Transverse colon (tissue), 4 donors: ENCODE measurements around the gene DLX2. TPM values are rescaled to one million over a fixed set of nuclear protein-coding genes. Genes with fewer than 3 reads are reported as not detected.

Experiments used
- DNase-seq: peaks from one replicate; pipeline ENCODE4 v3.0.0-alpha.2; 2019
- H3K27ac ChIP-seq, 4 donors: fragments of 200-600 bp; sonication (generic); 2 replicates each; pipeline ENCODE4 v1.5.1; 2016 to 2018; ENCODE audit warnings: inconsistent platforms in 4 of 4
- H3K27me3 ChIP-seq: fragments of 200-600 bp; sonication (generic); 2 replicates; pipeline ENCODE4 v1.5.1; 2017; ENCODE audit warnings: inconsistent platforms
- H3K36me3 ChIP-seq, 4 donors: fragments of 200-600 bp; sonication (generic); 2 replicates each; pipeline ENCODE4 v1.5.1; 2017 to 2019; ENCODE audit warnings: inconsistent platforms in 4 of 4
- H3K4me1 ChIP-seq, 4 donors: fragments of 200-600 bp; sonication (generic); 2 replicates each; pipeline ENCODE4 v1.5.1; 2017 to 2020; ENCODE audit warnings: inconsistent platforms in 4 of 4
- H3K4me3 ChIP-seq, 4 donors: fragments of 200-600 bp; sonication (generic); 1 replicate in 1 of 4; 2 replicates in 3 of 4; pipeline versions ENCODE4 v1.5.1 to v1.6.1; 2017 to 2019; ENCODE audit warnings: inconsistent platforms in 4 of 4
- H3K9me3 ChIP-seq, 2 donors: fragments of 200-600 bp; sonication (generic); 2 replicates each; pipeline ENCODE4 v1.5.1; 2017 to 2019; ENCODE audit warnings: inconsistent platforms in 2 of 2
- EP300 ChIP-seq: sonication (generic); formaldehyde crosslinking; IDR thresholded peaks from one replicate; pipeline ENCODE4 v1.6.1; 2017; ENCODE audit warnings: antibody characterized with exemption, low read depth
- POLR2A ChIP-seq: fragments of 450-650 bp; IDR thresholded peaks from one replicate; pipeline ENCODE4 v1.6.1; 2016; ENCODE audit warnings: antibody characterized with exemption, mild to moderate bottlenecking, moderate library complexity
- POLR2AphosphoS5 ChIP-seq, 3 donors: sonication (generic); formaldehyde crosslinking; IDR thresholded peaks; one replicate each; pipeline ENCODE4 v1.6.1; 2016; ENCODE audit warnings: antibody characterized with exemption in 3 of 3
- WGBS, 2 donors: methylation state at CpG; one replicate each; pipeline ENCODE4 v1.1.5; 2018; ENCODE audit warnings: low coverage in 1 of 2; 5-methylcytosine and 5-hydroxymethylcytosine counted together
- in situ Hi-C, 4 donors: fragments of 200-750 bp; cut with MboI; loops; one replicate each; pipeline versions ENCODE4 v1.15.0 to v1.15.1; 2017; ENCODE audit warnings: low sequenced_read_pairs in 3 of 4, low pct_ligation_motif_present in 1 of 4, low pct_unique_long_range_greater_than_20kb in 1 of 4
- intact Hi-C: fragments of 100-400 bp; cut with DNase I; formaldehyde crosslinking; loops from one replicate; pipeline ENCODE4 v1.15.1; 2023; ENCODE audit warnings: low total_unique reads
- total RNA-seq, 4 donors: library from RNA; depleted of rRNA; stranded (reverse); fragments of >200 nt; gene quantifications; one replicate each; pipeline ENCODE4 v1.1.0, GENCODE V29; 2016
- TF ChIP-seq, protein P1 (sequence below), 5 experiments: fragments of 200-600 bp in 3 of 5; fragments of 450-650 bp in 2 of 5; sonication (generic) in 3 of 5; IDR thresholded peaks; 1 replicate in 2 of 5; 2 replicates in 3 of 5; pipeline ENCODE4 v1.5.1; 2016 to 2017; ENCODE audit warnings: antibody characterized with exemption in 5 of 5, inconsistent platforms in 3 of 5, mild to moderate bottlenecking in 2 of 5, moderate library complexity in 1 of 5

The DLX2 gene
- total RNA-seq, 4 donors from 2014 or later: 0.16 TPM; not detected in 3

DNA sequence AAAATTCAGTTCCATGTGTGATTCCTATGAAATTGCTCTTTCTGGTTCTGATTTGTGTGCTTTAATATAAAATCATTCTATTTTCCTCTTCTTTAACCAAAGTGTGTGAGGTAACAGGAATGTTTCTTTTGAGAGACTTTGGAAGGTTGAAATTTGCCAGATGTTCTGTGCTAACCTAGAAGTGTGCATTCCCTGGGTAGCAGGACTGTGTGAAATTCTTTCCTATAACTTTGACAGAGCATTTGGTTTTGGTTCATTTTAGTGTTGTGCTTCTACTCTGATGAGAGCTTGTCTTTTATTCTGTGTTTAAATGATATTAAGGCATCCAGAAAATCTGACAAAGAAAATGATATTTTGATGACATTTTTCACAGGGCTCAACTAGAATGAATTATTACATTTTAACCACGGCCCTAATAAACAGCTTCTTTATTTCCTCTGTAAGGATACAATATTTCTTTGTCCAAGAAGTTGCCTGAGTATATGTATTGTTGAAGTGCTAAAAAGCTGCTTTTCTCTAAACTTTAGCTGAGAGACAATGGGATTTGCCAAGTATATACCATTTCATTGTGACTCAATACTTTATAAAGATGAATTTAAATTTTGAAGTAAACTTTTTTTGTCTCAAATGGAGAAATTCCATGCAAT, 52.1 kb downstream of the DLX2 start:
- H3K4me1 ChIP-seq: peaks cover 0 to 2% (median 0%) of the 10 kb centered on the region in 4 donors
- no peak overlapping the region for H3K4me3 ChIP-seq
- no peaks in the 10 kb centered on the region for H3K9me3 ChIP-seq
- 86 to 97% methylated on average over 1 of the region's 1 CpG for WGBS, 2 donors
- intact Hi-C loops: no loop called here
- no peak for TF ChIP-seq EP300
- TF ChIP-seq, protein P1, sequence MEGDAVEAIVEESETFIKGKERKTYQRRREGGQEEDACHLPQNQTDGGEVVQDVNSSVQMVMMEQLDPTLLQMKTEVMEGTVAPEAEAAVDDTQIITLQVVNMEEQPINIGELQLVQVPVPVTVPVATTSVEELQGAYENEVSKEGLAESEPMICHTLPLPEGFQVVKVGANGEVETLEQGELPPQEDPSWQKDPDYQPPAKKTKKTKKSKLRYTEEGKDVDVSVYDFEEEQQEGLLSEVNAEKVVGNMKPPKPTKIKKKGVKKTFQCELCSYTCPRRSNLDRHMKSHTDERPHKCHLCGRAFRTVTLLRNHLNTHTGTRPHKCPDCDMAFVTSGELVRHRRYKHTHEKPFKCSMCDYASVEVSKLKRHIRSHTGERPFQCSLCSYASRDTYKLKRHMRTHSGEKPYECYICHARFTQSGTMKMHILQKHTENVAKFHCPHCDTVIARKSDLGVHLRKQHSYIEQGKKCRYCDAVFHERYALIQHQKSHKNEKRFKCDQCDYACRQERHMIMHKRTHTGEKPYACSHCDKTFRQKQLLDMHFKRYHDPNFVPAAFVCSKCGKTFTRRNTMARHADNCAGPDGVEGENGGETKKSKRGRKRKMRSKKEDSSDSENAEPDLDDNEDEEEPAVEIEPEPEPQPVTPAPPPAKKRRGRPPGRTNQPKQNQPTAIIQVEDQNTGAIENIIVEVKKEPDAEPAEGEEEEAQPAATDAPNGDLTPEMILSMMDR (IDR thresholded peaks at IDR 0.05): no peak
- TF ChIP-seq POLR2A: no peak
- TF ChIP-seq POLR2AphosphoS5 (IDR thresholded peaks at IDR 0.05): no peak
- no peaks in the 10 kb centered on the region for H3K27me3 ChIP-seq
- no peak overlapping the region for H3K27ac ChIP-seq
- no peaks in the 10 kb centered on the region for H3K36me3 ChIP-seq
- DNase-seq: no peak
- in situ Hi-C loops: no loop called here

DNA sequence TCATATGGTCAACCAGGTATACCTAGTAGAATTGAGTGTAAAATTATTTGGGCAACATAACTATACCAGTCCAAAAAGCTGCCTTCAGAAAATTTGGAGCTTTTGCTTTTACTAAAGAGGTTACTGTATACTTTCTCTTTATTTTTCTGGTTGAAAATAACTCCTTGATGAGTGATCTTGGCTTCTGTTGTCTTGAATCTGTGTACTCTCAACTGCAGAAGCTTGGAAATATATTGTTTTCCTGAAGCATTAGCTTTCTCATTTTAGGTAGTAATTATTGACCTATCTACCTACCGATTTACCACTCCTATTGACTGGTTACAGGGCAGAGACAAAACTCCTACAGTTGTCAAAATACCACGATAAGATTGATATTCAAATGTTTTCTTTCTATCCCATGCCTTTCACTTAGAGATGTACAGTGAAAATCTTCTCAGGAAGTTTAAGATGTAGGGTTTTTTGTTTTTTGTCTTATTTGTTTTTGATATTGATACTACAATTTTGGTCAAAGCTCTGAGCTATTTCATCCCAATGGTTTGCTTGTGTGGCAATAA, 53.1 kb downstream of the DLX2 start:
- Histone ChIP-seq H3K27me3 (no peaks in the 10 kb centered on the region), H3K4me1 (peaks cover 0 to 2% (median 0%) of the 10 kb centered on the region in 4 donors), H3K27ac (no peak overlapping the region), H3K4me3 (no peak overlapping the region), H3K9me3 (no peaks in the 10 kb centered on the region), H3K36me3 (no peaks in the 10 kb centered on the region)
- no peak for DNase-seq
- intact Hi-C loops (no loop called here), in situ Hi-C loops (no loop called here)
- WGBS, 2 donors: 93 to 100% methylated on average over 2 of the region's 2 CpGs
- no peak for TF ChIP-seq POLR2A
- TF ChIP-seq POLR2AphosphoS5 (IDR thresholded peaks at IDR 0.05): no peak
- TF ChIP-seq, protein P1 (IDR thresholded peaks at IDR 0.05): no peak
- TF ChIP-seq EP300: no peak

Other genes with a start within 250 kb of the DLX2 start
- gene SLC25A12, start 208.7 kb downstream of the DLX2 start, total RNA-seq: 100 to 1,000 TPM in 1 of 4 donors, 10 to 100 TPM in 3; 26.9 to 151 (median 40.5) TPM
- 10 to 100 TPM in 2 of 4 donors, 1 to 10 TPM in 2; 4.2 to 19.4 (median 12.0) TPM for gene HAT1, start 180.4 kb downstream of the DLX2 start, total RNA-seq
- gene METAP1D, start 102.9 kb downstream of the DLX2 start, total RNA-seq: 1 to 10 TPM in 3 of 4 donors, under 1 TPM in 1; 0.75 to 6.4 (median 3.6) TPM
- gene DLX1, start 17.4 kb downstream of the DLX2 start, total RNA-seq: not detected